Endothelial cell of umbilical vein (primary cell): ENCODE measurements around the gene IGSF22. TPM values are rescaled to one million over a fixed set of nuclear protein-coding genes. Genes with fewer than 3 reads are reported as not detected.

ENCODE experiments used
- BruUV-seq: library from RNA; stranded (reverse); fragments of 400-500 nt; replicated peaks from 2 replicates; lab custom pipeline; 2021; lab: Mats Ljungman, UMichigan
- CTCF ChIA-PET: fragments of 300-600, 350-600 bp; sonication (Branson Sonifier 250); formaldehyde crosslinking; loops from one replicate; lab custom pipeline; 2021; ENCODE audit warnings: antibody characterized with exemption, inconsistent platforms; lab: Charles Lee
- POLR2A ChIA-PET: fragments of 300-600, 350-600 bp; sonication (Branson Sonifier 250); formaldehyde crosslinking; loops from one replicate; lab custom pipeline; 2021; ENCODE audit warnings: antibody characterized with exemption, inconsistent platforms; lab: Charles Lee
- DNase-seq: peaks from one replicate; pipeline ENCODE4 v3.0.0-alpha.2; 2011; ENCODE audit warnings: low read depth, low spot score
- FAIRE-seq: peaks from 2 replicates; lab custom pipeline; 2011; peaks lifted over from hg19 to GRCh38; lab: Jason Lieb, UNC
- H2AFZ ChIP-seq: 2 replicates; pipeline ENCODE4 v1.6.0; 2012; ENCODE audit warnings: low read depth, low read length, control low read depth, inconsistent platforms
- H3K27ac ChIP-seq: 2 replicates; pipeline ENCODE4 v1.5.1; 2011; ENCODE audit warnings: low read depth, mild to moderate bottlenecking, control low read depth, low read length, moderate library complexity; ENCODE audit not compliant: insufficient read depth
- H3K27me3 ChIP-seq, 2 experiments: 2 replicates each; pipeline versions ENCODE4 v1.6.0 to v1.6.1; 2011; ENCODE audit warnings: low read length in 2 of 2, mixed read lengths in 1 of 2; ENCODE audit not compliant: control insufficient read depth in 2 of 2, insufficient read depth in 2 of 2
- H3K36me3 ChIP-seq, 2 experiments: 2 replicates in 1 of 2; 3 replicates in 1 of 2; pipeline ENCODE4 v1.5.1; 2011; ENCODE audit warnings: low read length in 2 of 2, mild to moderate bottlenecking in 1 of 2, moderate library complexity in 1 of 2; ENCODE audit not compliant: control insufficient read depth in 2 of 2, insufficient read depth in 2 of 2; ENCODE audit errors: extremely low read depth in 1 of 2
- H3K4me1 ChIP-seq: 3 replicates; pipeline ENCODE4 v1.5.1; 2011; ENCODE audit warnings: mild to moderate bottlenecking, low read length; ENCODE audit not compliant: control insufficient read depth, insufficient read depth; ENCODE audit errors: extremely low read depth
- H3K4me2 ChIP-seq: 2 replicates; pipeline ENCODE4 v1.6.1; 2011; ENCODE audit warnings: low read length, control low read depth, mixed read lengths; ENCODE audit not compliant: insufficient read depth
- H3K4me3 ChIP-seq, 3 experiments: fragments of 200-600 bp in 1 of 3; sonication (generic), shearing (Covaris generic) in 1 of 3; replicated peaks in 1 of 3; 2 replicates each; pipeline ENCODE4 v1.5.1; 2011 to 2016; ENCODE audit warnings: control low read depth in 3 of 3, low read length in 3 of 3, mild to moderate bottlenecking in 2 of 3, inconsistent platforms in 1 of 3, low read depth in 1 of 3, moderate library complexity in 1 of 3; ENCODE audit not compliant: insufficient read depth in 1 of 3
- H3K79me2 ChIP-seq: 2 replicates; pipeline ENCODE4 v1.6.0; 2012; ENCODE audit warnings: low read length, inconsistent platforms; ENCODE audit not compliant: control insufficient read depth, insufficient read depth
- H3K9ac ChIP-seq: replicated peaks from 2 replicates; pipeline ENCODE3; 2011; ENCODE audit warnings: low read length, control low read depth; ENCODE audit not compliant: insufficient read depth; ENCODE audit errors: extremely low read depth
- H3K9me1 ChIP-seq: replicated peaks from 3 replicates; pipeline ENCODE4 v1.6.0; 2011; ENCODE audit warnings: mild to moderate bottlenecking, low read length; ENCODE audit not compliant: control insufficient read depth, insufficient read depth; ENCODE audit errors: extremely low read depth
- H3K9me3 ChIP-seq: replicated peaks from 2 replicates; pipeline ENCODE4 v1.5.1; 2012; ENCODE audit warnings: low read length, inconsistent platforms; ENCODE audit not compliant: control insufficient read depth, insufficient read depth
- H4K20me1 ChIP-seq: replicated peaks from 2 replicates; pipeline ENCODE3; 2011; ENCODE audit warnings: mild to moderate bottlenecking, low read length; ENCODE audit not compliant: control insufficient read depth, insufficient read depth; ENCODE audit errors: extremely low read depth
- CTCF ChIP-seq, 2 donors: IDR thresholded peaks; 1 replicate in 1 of 2; 2 replicates in 1 of 2; pipeline ENCODE4 v1.5.1; 2011; ENCODE audit warnings: low read length in 2 of 2, mild to moderate bottlenecking in 2 of 2, moderate library complexity in 2 of 2, control low read depth in 1 of 2, inconsistent platforms in 1 of 2, low read depth in 1 of 2; ENCODE audit not compliant: insufficient read depth in 1 of 2; ENCODE audit errors: extremely low read depth in 1 of 2
- EZH2 ChIP-seq: IDR thresholded peaks from 2 replicates; pipeline ENCODE4 v1.6.1; 2012; ENCODE audit warnings: borderline replicate concordance, low read depth, mild to moderate bottlenecking, moderate library complexity, low read length, inconsistent platforms; ENCODE audit not compliant: severe bottlenecking
- FOS ChIP-seq: IDR thresholded peaks from 2 replicates; pipeline ENCODE4 v1.6.1; 2011; ENCODE audit warnings: mild to moderate bottlenecking, low read length, moderate library complexity, borderline replicate concordance; ENCODE audit not compliant: insufficient read depth
- GATA2 ChIP-seq: IDR thresholded peaks from 2 replicates; pipeline ENCODE4 v1.7.0; 2011; ENCODE audit warnings: low read depth, mild to moderate bottlenecking, moderate library complexity, mixed read lengths, low read length; ENCODE audit not compliant: insufficient read length, insufficient read depth
- JUN ChIP-seq: IDR thresholded peaks from 2 replicates; pipeline ENCODE4 v1.6.1; 2011; ENCODE audit warnings: borderline replicate concordance, low read depth; ENCODE audit not compliant: insufficient read length, insufficient read depth
- POLR2A ChIP-seq: IDR thresholded peaks from 2 replicates; pipeline ENCODE4 v1.6.1; 2012; ENCODE audit warnings: low read depth, mild to moderate bottlenecking, control low read depth, low read length
- POLR2AphosphoS5 ChIP-seq: IDR thresholded peaks from 2 replicates; pipeline ENCODE4 v1.6.1; 2012; ENCODE audit warnings: low read depth, mild to moderate bottlenecking, control low read depth, low read length, moderate library complexity; ENCODE audit not compliant: insufficient read depth
- dilution Hi-C: fragments of 300-500 bp; cut with MboI; formaldehyde crosslinking; loops from one replicate; pipeline ENCODE4 v1.15.0; 2019; ENCODE audit warnings: low sequenced_read_pairs; ENCODE audit not compliant: extremely low pct_ligation_motif_present
- intact Hi-C: fragments of 100-400 bp; cut with micrococcal nuclease; formaldehyde crosslinking; loops from one replicate; pipeline ENCODE4 v1.10.0; 2022
- polyA plus RNA-seq, 4 experiments: library from polyadenylated mRNA; depleted of rRNA in 3 of 4; stranded (reverse) in 3 of 4; unstranded in 1 of 4; fragments of >200 nt; gene quantifications; 2 replicates each; pipeline versions ENCODE4 v1.2.1 to v1.2.3, GENCODE V29; 2011 to 2012; ENCODE audit warnings: missing spikeins in 1 of 4
- total RNA-seq: library from RNA; stranded (reverse); gene quantifications from 2 replicates; pipeline ENCODE4 v1.2.3, GENCODE V29; 2021

Gene IGSF22
- total and polyA plus RNA-seq, 2 donors (not counting 3 experiments of a cell fraction or from before 2014, with no cell fraction given): not detected

- Histone ChIP-seq H3K9ac (no peak overlapping the region), H3K9me3 (no peaks in the 10 kb centered on the region), H3K9me1 (no peaks in the 10 kb centered on the region), H2AFZ (no peak overlapping the region), H3K27ac (no peak overlapping the region), H3K79me2 (no peaks in the 10 kb centered on the region), H3K4me1 (no peaks in the 10 kb centered on the region), H4K20me1 (no peaks in the 10 kb centered on the region), H3K36me3 (no peaks in the 10 kb centered on the region), H3K4me2 (no peak overlapping the region), H3K4me3 (no peak overlapping the region), H3K27me3 (no peaks in the 10 kb centered on the region)
- DNase-seq: no peak
- CTCF ChIA-PET: interaction anchor here (2.3 to 4.7 kb wide), 4 partner anchors 7 to 614 kb away, joined by 9 to 43 read pairs (median 18); no protein-coding TSS in a partner anchor
- POLR2A ChIA-PET: no interaction called here
- no TSS peak for BruUV-seq
- TF ChIP-seq CTCF (IDR thresholded peaks at IDR 0.05; ENCODE audit: extremely low read depth in 1 of 2, insufficient read depth in 1 of 2, low read depth in 1 of 2, low read length in 2 of 2) (no peak), JUN (no peak), FOS (no peak), POLR2A (no peak), GATA2 (no peak), POLR2AphosphoS5 (no peak), EZH2 (no peak)
- no peak for FAIRE-seq
- dilution Hi-C loops: no loop called here
- intact Hi-C loops: no loop called here
These were observed 3.4 kb upstream of the IGSF22 start for GRCh38 chr11:18729426-18729825.
